B cell (primary cell): Measurements from ENCODE around the gene TSPY9. TPM values are rescaled to one million over a fixed set of nuclear protein-coding genes. Genes with fewer than 3 reads are reported as not detected.
"Not testable (repeated sequence)": the region's sequence is repeated elsewhere in the genome, so short reads cannot be mapped to it uniquely, and the experiment has no call there.

Source experiments
- ATAC-seq: fragments of 200-7000 bp; cut with Tn5 transposase; one replicate; pipeline ENCODE4 v1.10.0; 2021; ENCODE audit warnings: low read depth, mild to moderate bottlenecking, moderate number of reproducible peaks, moderate library complexity
- CTCF ChIA-PET: fragments of 350-600 bp; sonication (Branson Sonifier 250); formaldehyde crosslinking; loops from one replicate; lab custom pipeline; 2021; ENCODE audit warnings: antibody characterized with exemption, inconsistent platforms; lab: Charles Lee
- POLR2A ChIA-PET: fragments of 350-600 bp; sonication (Branson Sonifier 250); formaldehyde crosslinking; loops from one replicate; lab custom pipeline; 2021; ENCODE audit warnings: antibody characterized with exemption; lab: Charles Lee
- DNase-seq: peaks from one replicate; pipeline ENCODE4 v3.0.0; 2013
- H2AFZ ChIP-seq: 2 replicates; pipeline ENCODE4 v1.6.1; 2012; ENCODE audit warnings: mild to moderate bottlenecking, low read depth, low read length; ENCODE audit not compliant: insufficient read depth, poor library complexity, severe bottlenecking
- H3K27ac ChIP-seq, 2 donors: 1 replicate in 1 of 2; 2 replicates in 1 of 2; pipeline ENCODE4 v1.5.1; 2012 to 2013; ENCODE audit warnings: low read length in 2 of 2, mild to moderate bottlenecking in 2 of 2, moderate library complexity in 1 of 2
- H3K27me3 ChIP-seq, 4 experiments: fragments of 200-600 bp in 1 of 4; sonication (generic) in 1 of 4; replicated peaks in 1 of 4; 1 replicate in 2 of 4; 2 replicates in 2 of 4; pipeline versions ENCODE4 v1.6.1 to v1.7.0; 2013 to 2016; ENCODE audit warnings: low read length in 3 of 4, mild to moderate bottlenecking in 2 of 4, mixed read lengths in 1 of 4, moderate library complexity in 1 of 4; ENCODE audit not compliant: insufficient read depth in 4 of 4, control insufficient read depth in 3 of 4; ENCODE audit errors: control extremely low read depth in 1 of 4
- H3K36me3 ChIP-seq, 2 experiments: replicated peaks in 1 of 2; 1 replicate in 1 of 2; 2 replicates in 1 of 2; pipeline versions ENCODE4 v1.6.1 to v1.7.1; 2013; ENCODE audit warnings: low read length in 1 of 2; ENCODE audit not compliant: insufficient read depth in 2 of 2, control insufficient read depth in 1 of 2; ENCODE audit errors: control extremely low read depth in 1 of 2, extremely low read depth in 1 of 2
- H3K4me1 ChIP-seq, 2 donors: fragments of 200-600 bp in 1 of 2; sonication (generic) in 1 of 2; 1 replicate in 1 of 2; 2 replicates in 1 of 2; pipeline versions ENCODE4 v1.5.1 to v1.6.1; 2013 to 2017; ENCODE audit warnings: low read length in 2 of 2; ENCODE audit not compliant: control insufficient read depth in 2 of 2, insufficient read depth in 2 of 2
- H3K4me2 ChIP-seq: replicated peaks from 2 replicates; pipeline ENCODE3; 2012; ENCODE audit warnings: mild to moderate bottlenecking, low read depth, low read length; ENCODE audit not compliant: poor library complexity, severe bottlenecking
- H3K4me3 ChIP-seq, 5 experiments: fragments of 200-600 bp in 1 of 5; sonication (generic) in 1 of 5; 1 replicate in 3 of 5; 2 replicates in 2 of 5; pipeline versions ENCODE4 v1.5.1 to v1.7.0; 2011 to 2016; ENCODE audit warnings: low read length in 4 of 5, mild to moderate bottlenecking in 4 of 5, low read depth in 2 of 5, control low read depth in 1 of 5, moderate library complexity in 1 of 5; ENCODE audit not compliant: insufficient read depth in 1 of 5; ENCODE audit errors: control extremely low read depth in 1 of 5, extremely low read depth in 1 of 5
- H3K79me2 ChIP-seq: fragments of 200-600 bp; sonication (generic); one replicate; pipeline ENCODE4 v1.6.0; 2016; ENCODE audit warnings: low read length; ENCODE audit not compliant: control insufficient read depth, insufficient read depth
- H3K9ac ChIP-seq: fragments of 200-600 bp; sonication (generic); 2 replicates; pipeline ENCODE4 v1.6.1; 2017; ENCODE audit warnings: mild to moderate bottlenecking, low read length, moderate library complexity
- H3K9me3 ChIP-seq, 3 donors: one replicate each; pipeline versions ENCODE4 v1.6.1 to v1.7.1; 2013; ENCODE audit warnings: low read length in 2 of 3; ENCODE audit not compliant: control insufficient read depth in 2 of 3, insufficient read depth in 1 of 3; ENCODE audit errors: control extremely low read depth in 1 of 3
- H4K20me1 ChIP-seq: 2 replicates; pipeline ENCODE4 v1.6.0; 2012; ENCODE audit warnings: mild to moderate bottlenecking, low read length; ENCODE audit not compliant: insufficient read depth, control insufficient read depth, poor library complexity, severe bottlenecking
- H3K27ac Mint-ChIP-seq: one replicate; pipeline ENCODE4 v1.8.0; 2021; ENCODE audit warnings: mixed read lengths
- H3K27me3 Mint-ChIP-seq: one replicate; pipeline ENCODE4 v1.8.0; 2021; ENCODE audit warnings: mixed read lengths
- H3K4me1 Mint-ChIP-seq: one replicate; pipeline ENCODE4 v1.8.0; 2021; ENCODE audit warnings: mixed read lengths
- H3K4me3 Mint-ChIP-seq: one replicate; pipeline ENCODE4 v1.8.0; 2021; ENCODE audit warnings: mixed read lengths
- H3K9me3 Mint-ChIP-seq: one replicate; pipeline ENCODE4 v1.8.0; 2022; ENCODE audit warnings: mixed read lengths; ENCODE audit not compliant: insufficient read depth
- WGBS: methylation state at CpG from one replicate; pipeline ENCODE4 v1.1.5; 2013; ENCODE audit warnings: missing lambda C conversion rate; ENCODE audit not compliant: insufficient coverage; 5-methylcytosine and 5-hydroxymethylcytosine counted together
- intact Hi-C: fragments of 100-400 bp; cut with micrococcal nuclease; formaldehyde crosslinking; loops from one replicate; pipeline ENCODE4 v1.10.0; 2022
- polyA plus RNA-seq: library from polyadenylated mRNA; depleted of rRNA; stranded (reverse); fragments of >200 nt; gene quantifications from 2 replicates; pipeline ENCODE4 v1.2.3, GENCODE V29; 2012
- total RNA-seq, 2 donors: library from RNA; stranded (reverse); fragments of 120-200 nt in 1 of 2; gene quantifications; 1 replicate in 1 of 2; 2 replicates in 1 of 2; pipeline versions ENCODE4 v1.2.3 to v1.2.4, GENCODE V29; 2013 to 2022

Gene TSPY9
- total and polyA plus RNA-seq, 2 donors (not counting 1 experiment from before 2014, with no cell fraction given): not detected

- ATAC-seq, H3K27me3 ChIP-seq, H3K4me2 ChIP-seq, H4K20me1 ChIP-seq, H3K27ac ChIP-seq, H3K9ac ChIP-seq, CTCF ChIA-PET, H3K36me3 ChIP-seq, H3K4me1 ChIP-seq, H2AFZ ChIP-seq, intact Hi-C loops, H3K9me3 ChIP-seq, POLR2A ChIA-PET, H3K4me3 ChIP-seq, H3K9me3 Mint-ChIP-seq, DNase-seq, H3K4me1 Mint-ChIP-seq, H3K4me3 Mint-ChIP-seq, H3K79me2 ChIP-seq, H3K27me3 Mint-ChIP-seq, H3K27ac Mint-ChIP-seq: not testable (repeated sequence)
- no CpG with 5 or more reads among the region's 26 CpGs for WGBS
Measured at GRCh38 chrY:9527580-9527979, 40.5 kb downstream of the TSPY9 start, which contains the start of gene TSPY10. TSPY10 (plus strand) TSS chrY:9527880; CDS start chrY:9527926, 46 bp downstream.

Other genes starting within 250 kb of the TSPY9 start
- not detected in 2 replicates for gene TSPY4, start 149.8 kb upstream of the TSPY9 start, total RNA-seq
- gene TSPY4, start 149.8 kb upstream of the TSPY9 start, polyA plus RNA-seq: not detected in 2 replicates
- gene TSPY8, start 129.5 kb upstream of the TSPY9 start, total RNA-seq: not detected in 2 replicates
- not detected in 2 replicates for gene TSPY8, start 129.5 kb upstream of the TSPY9 start, polyA plus RNA-seq
- not detected in 2 replicates for gene TSPY3, start 88.8 kb upstream of the TSPY9 start, total RNA-seq
- not detected in 2 replicates for gene TSPY3, start 88.8 kb upstream of the TSPY9 start, polyA plus RNA-seq
- not detected in 2 replicates for gene TSPY1, start 20.3 kb upstream of the TSPY9 start, total RNA-seq
- gene TSPY1, start 20.3 kb upstream of the TSPY9 start, polyA plus RNA-seq: not detected in 2 replicates
- gene TSPY10, start 40.6 kb downstream of the TSPY9 start, total RNA-seq: not detected in 2 replicates
- not detected in 2 replicates for gene TSPY10, start 40.6 kb downstream of the TSPY9 start, polyA plus RNA-seq